GM19467 (cell line): Measurements from ENCODE around the gene PADI3.
"Not testable (repeated sequence)": the region's sequence is repeated elsewhere in the genome, so short reads cannot be mapped to it uniquely, and the experiment has no call there.

ENCODE experiments used
- ATAC-seq: cut with Tn5 transposase; IDR thresholded peaks from one replicate; pipeline ENCODE4 v1.9.1; 2021; ENCODE audit warnings: mild to moderate bottlenecking, moderate library complexity; ENCODE audit not compliant: unreplicated experiment

PADI3 gene

GRCh38 chr1:17321857-17322390 is 73.0 kb downstream of the PADI3 start:
- not testable (repeated sequence) for ATAC-seq

- ATAC-seq = no peak
Observed at GRCh38 chr1:17328855-17329254, 80.0 kb downstream of the PADI3 start.

GRCh38 chr1:17329610-17330009 is 80.7 kb downstream of the PADI3 start:
- no peak for ATAC-seq

- no peak for ATAC-seq
Observed at GRCh38 chr1:17330856-17331255, 82.0 kb downstream of the PADI3 start.

GRCh38 chr1:17333081-17333480 is 84.2 kb downstream of the PADI3 start:
- ATAC-seq = no peak
